Ovary (tissue), 3 donors: ENCODE results near the gene IGFBP1.
"Not testable (repeated sequence)": the region's sequence is repeated elsewhere in the genome, so short reads cannot be mapped to it uniquely, and the experiment has no call there.

Source experiments
- CTCF ChIP-seq, 3 donors: fragments of 450-650 bp in 2 of 3; fragments of 200-600 bp in 1 of 3; IDR thresholded peaks; one replicate each; pipeline versions ENCODE4 v1.5.1 to v1.8.0; 2016 to 2022; ENCODE audit warnings: antibody characterized with exemption in 3 of 3, mild to moderate bottlenecking in 1 of 3
- POLR2A ChIP-seq: fragments of 450-650 bp; IDR thresholded peaks from one replicate; pipeline ENCODE4 v1.6.1; 2017; ENCODE audit warnings: antibody characterized with exemption, mild to moderate bottlenecking, moderate library complexity
- donor health status: DM: no; HTN: no; CAD: no.

- not testable (repeated sequence) for TF ChIP-seq CTCF (IDR thresholded peaks at IDR 0.05); POLR2A
These were observed 52.0 kb downstream of the IGFBP1 start for GRCh38 chr7:45940237-45940781.
